ENCODE measurements around the gene METAP1. TPM values are rescaled to one million over a fixed set of nuclear protein-coding genes. Genes with fewer than 3 reads are reported as not detected.

The METAP1 gene
- total and polyA plus RNA-seq, 10 donors: 22.0 to 34.7 (median 29.8) TPM

GRCh38 chr4:98993419-98994071, 2.0 kb upstream of the METAP1 start:
- Histone ChIP-seq H3K27me3 (replicated peaks in 1 of 7) (no peaks in the 10 kb centered on the region), H3K4me1 (peaks cover 0 to 35% (median 26%) of the 10 kb centered on the region in 6 donors), H3K4me3 (no peak overlapping the region), H3K9me3 (no peaks in the 10 kb centered on the region), H3K36me3 (no peaks in the 10 kb centered on the region), H3K27ac (no peak overlapping the region)
- intact Hi-C loops (cut with DNase I; ENCODE audit: low total_unique reads): loop anchor here (10.0 kb wide), 1 partner anchor 59 kb away; no protein-coding TSS in a partner anchor
- WGBS, 5 donors: 95 to 98% (median 97%) methylated on average over 4 to 39 of the region's 39 CpGs
- no peak for TF ChIP-seq CTCF (IDR thresholded peaks at IDR 0.05 in 8 of 11, conservative IDR thresholded peaks at IDR 0.05 in 3 of 11)
- no peak for TF ChIP-seq POLR2A (IDR thresholded peaks at IDR 0.05)
- no peak for TF ChIP-seq POLR2AphosphoS5 (IDR thresholded peaks at IDR 0.05)
- DNase-seq: peak; percentile 84

GRCh38 chr4:98994474-98995182, 893 bp upstream of the METAP1 start:
- DNase-seq: no peak
- WGBS, 5 donors: 46 to 57% (median 53%) methylated on average over 17 of the region's 17 CpGs
- no peaks in the 10 kb centered on the region for H3K36me3 ChIP-seq
- peak overlapping the region; percentile 85 to 94 (median 88) for H3K27ac ChIP-seq
- peaks cover 0 to 44% (median 26%) of the 10 kb centered on the region in 6 donors for H3K4me1 ChIP-seq
- H3K27me3 ChIP-seq (replicated peaks in 1 of 7): no peaks in the 10 kb centered on the region
- no peak for TF ChIP-seq CTCF (IDR thresholded peaks at IDR 0.05 in 8 of 11, conservative IDR thresholded peaks at IDR 0.05 in 3 of 11)
- TF ChIP-seq POLR2AphosphoS5 (IDR thresholded peaks at IDR 0.05): no peak
- TF ChIP-seq POLR2A (IDR thresholded peaks at IDR 0.05): no peak
- H3K9me3 ChIP-seq: no peaks in the 10 kb centered on the region
- H3K4me3 ChIP-seq: peak overlapping the region in 7 of 8 donors; percentile 33 to 100 (median 87)
- intact Hi-C loops (cut with DNase I; ENCODE audit: low total_unique reads): loop anchor here (5.0 to 10.0 kb wide), 2 partner anchors 60 to 63 kb away; no protein-coding TSS in a partner anchor

GRCh38 chr4:98996056-98996764, 689 bp downstream of the METAP1 start:
- Histone ChIP-seq H3K27ac (peak overlapping the region; percentile 81 to 94 (median 88)), H3K36me3 (no peaks in the 10 kb centered on the region), H3K27me3 (replicated peaks in 1 of 7) (no peaks in the 10 kb centered on the region), H3K4me3 (peak overlapping the region; percentile 87 to 100 (median 96)), H3K9me3 (no peaks in the 10 kb centered on the region), H3K4me1 (peaks cover 0 to 51% (median 28%) of the 10 kb centered on the region in 6 donors)
- WGBS, 5 donors: 1 to 3% (median 1%) methylated on average over 30 to 57 of the region's 57 CpGs
- DNase-seq: no peak
- intact Hi-C loops (cut with DNase I; ENCODE audit: low total_unique reads): loop anchor here (5.0 to 10.0 kb wide), 2 partner anchors 61 kb away; no protein-coding TSS in a partner anchor
- TF ChIP-seq POLR2A (IDR thresholded peaks at IDR 0.05) (no peak), POLR2AphosphoS5 (IDR thresholded peaks at IDR 0.05) (no peak), CTCF (IDR thresholded peaks at IDR 0.05 in 8 of 11, conservative IDR thresholded peaks at IDR 0.05 in 3 of 11) (no peak)

Measured in spleen (tissue), 11 donors.